Coronary artery (tissue), 2 donors: ENCODE measurements around the gene TRDMT1.

Experiments
- DNase-seq: peaks from one replicate; pipeline ENCODE4 v3.0.0-alpha.2; 2017; ENCODE audit warnings: low spot score
- H3K27ac ChIP-seq, 2 donors: fragments of 200-600 bp; sonication (generic); one replicate each; pipeline ENCODE4 v1.5.1; 2016 to 2019
- H3K4me3 ChIP-seq: fragments of 200-600 bp; sonication (generic); 2 replicates; pipeline ENCODE4 v1.5.1; 2016; ENCODE audit warnings: mild to moderate bottlenecking, moderate library complexity
- TF ChIP-seq, protein P1 (sequence below): fragments of 200-600 bp; sonication (generic); IDR thresholded peaks from one replicate; pipeline ENCODE4 v1.5.1; 2019; ENCODE audit warnings: antibody characterized with exemption

The TRDMT1 gene

DNA sequence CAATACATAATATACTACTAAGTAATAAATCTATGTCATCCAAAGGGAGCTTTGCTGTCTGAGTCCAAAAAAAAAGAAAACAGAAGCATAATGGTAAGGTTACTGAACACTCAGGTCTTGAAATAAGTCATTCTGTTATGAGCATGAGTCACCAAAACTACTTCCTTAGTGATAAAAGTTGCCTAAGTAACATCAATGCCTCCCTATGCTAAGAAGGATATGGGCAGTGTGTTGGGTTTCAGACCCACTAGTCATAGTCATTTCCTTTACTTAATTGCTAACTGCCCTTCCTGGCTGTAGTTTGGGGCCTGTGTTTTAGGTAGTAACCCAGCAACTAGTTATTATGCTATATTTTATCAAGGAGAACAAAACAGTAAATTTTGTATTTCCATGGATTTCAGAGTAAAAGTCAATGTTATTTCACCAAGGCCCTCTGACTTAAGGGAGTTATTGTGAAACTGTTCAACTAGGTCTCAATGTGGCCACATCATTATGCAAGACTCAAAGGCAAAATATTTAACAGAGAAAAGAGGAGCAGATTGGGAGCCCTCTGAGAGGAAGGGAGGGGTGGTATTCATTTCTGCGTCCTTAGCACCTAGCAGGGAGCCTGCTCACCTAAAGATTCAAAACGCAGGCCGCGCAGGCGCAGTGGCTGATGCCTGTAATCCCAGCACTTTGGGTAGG is 14.9 kb upstream of the TRDMT1 start:
- DNase-seq: peak; percentile 85
- Histone ChIP-seq H3K4me3 (no peak overlapping the region), H3K27ac (peak overlapping the region; percentile 88 to 91)
- TF ChIP-seq, protein P1, sequence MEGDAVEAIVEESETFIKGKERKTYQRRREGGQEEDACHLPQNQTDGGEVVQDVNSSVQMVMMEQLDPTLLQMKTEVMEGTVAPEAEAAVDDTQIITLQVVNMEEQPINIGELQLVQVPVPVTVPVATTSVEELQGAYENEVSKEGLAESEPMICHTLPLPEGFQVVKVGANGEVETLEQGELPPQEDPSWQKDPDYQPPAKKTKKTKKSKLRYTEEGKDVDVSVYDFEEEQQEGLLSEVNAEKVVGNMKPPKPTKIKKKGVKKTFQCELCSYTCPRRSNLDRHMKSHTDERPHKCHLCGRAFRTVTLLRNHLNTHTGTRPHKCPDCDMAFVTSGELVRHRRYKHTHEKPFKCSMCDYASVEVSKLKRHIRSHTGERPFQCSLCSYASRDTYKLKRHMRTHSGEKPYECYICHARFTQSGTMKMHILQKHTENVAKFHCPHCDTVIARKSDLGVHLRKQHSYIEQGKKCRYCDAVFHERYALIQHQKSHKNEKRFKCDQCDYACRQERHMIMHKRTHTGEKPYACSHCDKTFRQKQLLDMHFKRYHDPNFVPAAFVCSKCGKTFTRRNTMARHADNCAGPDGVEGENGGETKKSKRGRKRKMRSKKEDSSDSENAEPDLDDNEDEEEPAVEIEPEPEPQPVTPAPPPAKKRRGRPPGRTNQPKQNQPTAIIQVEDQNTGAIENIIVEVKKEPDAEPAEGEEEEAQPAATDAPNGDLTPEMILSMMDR: no peak

DNA sequence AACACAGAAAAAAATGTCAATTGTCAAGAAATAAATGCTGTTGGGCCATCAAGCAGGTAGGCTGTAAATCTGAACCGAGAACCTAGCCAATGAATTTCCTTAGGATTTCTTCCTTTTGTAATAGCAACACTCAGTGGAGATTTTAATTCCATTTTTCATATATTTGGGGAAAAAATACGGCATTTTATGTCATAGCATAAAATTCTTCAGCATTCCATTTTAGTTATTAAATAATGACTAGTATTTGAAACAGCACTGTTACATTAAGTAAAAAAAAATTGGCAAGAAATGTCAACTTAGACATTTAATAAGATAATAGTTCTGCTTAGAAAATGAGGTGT is 14.3 kb upstream of the TRDMT1 start:
- no peak for DNase-seq
- peak overlapping the region; percentile 88 to 91 for H3K27ac ChIP-seq

DNA sequence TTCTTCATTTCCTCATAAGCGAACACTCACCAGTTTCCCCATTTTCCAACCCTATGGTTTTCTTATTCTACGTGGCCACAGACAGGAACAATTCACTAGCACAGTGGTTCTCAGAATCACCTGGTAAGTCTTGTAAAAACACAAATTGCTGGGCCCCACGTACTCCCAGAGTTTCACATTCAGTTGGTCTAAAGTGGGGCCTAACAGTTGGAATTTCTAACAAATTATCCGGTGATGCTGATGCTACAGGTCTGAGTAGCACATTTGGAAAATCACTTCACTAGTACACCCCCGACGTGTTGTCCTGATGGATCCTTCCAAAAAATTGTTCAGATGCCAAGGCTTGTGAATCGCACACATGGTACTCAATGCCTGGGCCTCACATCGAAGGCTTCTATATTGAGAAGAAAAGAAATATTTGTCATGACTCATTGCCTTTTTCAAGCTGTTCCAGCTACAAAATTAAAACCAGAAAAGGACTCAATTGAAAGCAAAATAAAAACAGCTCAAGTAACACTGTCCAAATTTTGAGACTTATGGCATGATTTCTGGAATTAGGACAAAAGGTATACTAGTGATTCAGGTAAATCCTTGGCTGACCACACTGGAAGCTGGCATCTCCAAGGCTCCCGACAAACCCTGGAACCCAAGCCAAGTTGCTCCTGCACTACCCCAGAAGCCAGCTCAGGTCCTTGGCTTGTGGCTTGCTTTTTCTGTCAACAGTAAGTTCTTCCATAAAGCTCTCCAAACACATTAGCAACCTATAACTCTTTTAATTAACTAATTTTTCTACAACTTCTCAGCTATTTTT is 13.7 kb upstream of the TRDMT1 start:
- TF ChIP-seq, protein P1: no peak
- peak overlapping the region; percentile 88 to 91 for H3K27ac ChIP-seq
- H3K4me3 ChIP-seq: peak overlapping the region; percentile 36
- DNase-seq: peak; percentile 78

More for the DNA sequence above, 14.3 kb upstream of the TRDMT1 start:
- H3K4me3 ChIP-seq: peak overlapping the region; percentile 12
- TF ChIP-seq, protein P1: no peak

DNA sequence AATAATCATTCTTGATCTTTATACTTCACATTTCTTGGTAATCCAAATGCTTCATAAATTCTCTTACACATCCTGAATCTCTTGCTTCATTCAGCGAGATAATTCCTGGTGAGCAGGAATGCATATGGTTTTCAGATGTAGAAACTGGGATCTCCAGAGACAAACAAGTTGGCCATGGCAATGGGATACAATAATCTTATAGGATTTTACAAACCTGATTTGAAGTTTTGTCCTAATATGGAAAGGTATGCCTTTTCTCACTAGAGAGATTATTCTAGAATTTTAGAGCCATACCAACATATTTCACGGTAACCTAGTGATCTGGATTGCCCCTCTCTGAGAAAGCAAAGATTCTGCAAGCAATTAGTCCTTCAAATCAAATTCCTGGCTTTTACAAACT is 13.1 kb upstream of the TRDMT1 start:
- DNase-seq: no peak
- H3K27ac ChIP-seq: peak overlapping the region; percentile 88 to 91
- TF ChIP-seq, protein P1: no peak
- peak overlapping the region; percentile 36 for H3K4me3 ChIP-seq

DNA sequence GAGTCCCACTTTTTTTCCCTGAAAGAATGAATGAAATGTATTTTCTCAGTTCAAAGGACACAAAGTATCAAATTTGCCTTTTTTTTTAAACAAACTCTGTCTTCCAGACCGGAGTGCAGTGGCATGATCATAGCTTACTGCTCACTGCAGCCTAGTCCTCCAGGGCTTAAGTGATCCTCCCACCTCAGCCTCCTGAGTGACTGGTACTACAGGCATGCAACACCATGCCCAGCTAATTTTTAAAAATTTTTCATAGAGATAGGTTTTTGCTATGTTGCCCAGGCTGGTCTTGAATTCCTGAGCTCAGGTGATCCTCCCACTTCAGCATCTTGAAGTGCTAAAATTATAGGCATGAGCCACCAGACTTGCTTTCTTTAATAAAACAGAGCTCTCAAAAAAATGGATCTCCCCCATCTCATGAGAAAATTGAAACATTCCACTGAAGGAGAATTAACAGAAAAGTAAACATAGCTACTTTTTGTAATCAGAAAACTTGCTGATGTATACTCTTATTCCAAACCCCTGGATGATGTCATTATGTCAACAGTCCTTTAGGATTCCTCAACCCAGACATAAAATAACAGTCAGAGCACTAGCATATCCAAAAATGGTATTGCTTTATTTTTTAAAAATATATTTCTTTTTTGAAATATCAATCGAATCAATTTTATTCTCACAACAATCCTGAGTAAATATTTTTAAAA is 12.3 kb upstream of the TRDMT1 start:
- Histone ChIP-seq H3K27ac (peak overlapping the region; percentile 66 to 88), H3K4me3 (no peak overlapping the region)
- DNase-seq: no peak
- TF ChIP-seq, protein P1: no peak

DNA sequence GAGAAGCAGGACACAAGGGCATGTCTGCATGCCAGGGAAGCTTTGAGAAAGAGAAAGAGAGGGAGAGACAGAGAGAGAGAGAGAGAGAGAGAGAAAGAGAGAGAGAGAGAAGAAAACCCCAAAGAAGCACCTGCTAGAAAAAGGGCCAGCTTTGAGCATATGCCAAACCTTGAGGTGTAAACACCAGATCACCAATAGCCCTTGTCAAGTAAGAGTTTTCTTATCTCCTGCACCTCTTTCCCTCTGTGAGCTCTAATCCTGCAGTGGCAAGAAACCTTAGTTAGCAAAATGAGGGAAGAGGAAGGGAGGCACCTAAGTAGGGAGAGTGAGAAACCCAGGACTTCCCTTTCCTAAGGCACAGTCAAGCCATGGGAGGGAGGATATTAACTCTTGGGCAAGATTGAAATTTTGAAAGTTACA is 11.3 kb upstream of the TRDMT1 start:
- H3K27ac ChIP-seq: peak overlapping the region; percentile 48 to 88
- TF ChIP-seq, protein P1: no peak
- DNase-seq: no peak
- no peak overlapping the region for H3K4me3 ChIP-seq
